WERI-Rb-1 (cell line): Measurements from ENCODE around the gene KNSTRN.
A peak's percentile ranks its signal among the peaks of the same experiment; 100 is the strongest.

Experiments used
- DNase-seq: peaks from one replicate; pipeline ENCODE4 v3.0.0-alpha.2; 2020
- H3K27ac ChIP-seq: fragments of 250-450 bp; sonication (Bioruptor Pico); 2 replicates; pipeline ENCODE4 v1.5.1; 2020; ENCODE audit warnings: mild to moderate bottlenecking, moderate library complexity
- H3K27me3 ChIP-seq: fragments of 250-450 bp; sonication (Bioruptor Pico); 2 replicates; pipeline ENCODE4 v1.5.1; 2021; ENCODE audit warnings: mild to moderate bottlenecking, low read depth, moderate library complexity; ENCODE audit not compliant: insufficient read depth, severe bottlenecking
- H3K36me3 ChIP-seq: fragments of 250-450 bp; sonication (Bioruptor Pico); 2 replicates; pipeline ENCODE4 v1.5.1; 2020; ENCODE audit warnings: mild to moderate bottlenecking, moderate library complexity
- H3K4me3 ChIP-seq: 2 replicates; pipeline ENCODE4 v1.5.1; 2011; ENCODE audit warnings: low read depth, mild to moderate bottlenecking, control low read depth, low read length
- H3K9me3 ChIP-seq: fragments of 250-450 bp; sonication (Bioruptor Pico); 2 replicates; pipeline ENCODE4 v1.5.1; 2021; ENCODE audit warnings: mild to moderate bottlenecking, moderate library complexity; ENCODE audit not compliant: severe bottlenecking
- TF ChIP-seq, protein P1 (sequence below): IDR thresholded peaks from 2 replicates; pipeline ENCODE4 v1.5.1; 2011; ENCODE audit warnings: low read depth, mild to moderate bottlenecking, control low read depth, inconsistent platforms, low read length

Gene KNSTRN

GRCh38 chr15:40437752-40438687 is 55.5 kb downstream of the KNSTRN start:
- DNase-seq = no peak
- no peaks in the 10 kb centered on the region for H3K27me3 ChIP-seq

GRCh38 chr15:40438712-40439111 is 56.2 kb downstream of the KNSTRN start:
- TF ChIP-seq, protein P1, sequence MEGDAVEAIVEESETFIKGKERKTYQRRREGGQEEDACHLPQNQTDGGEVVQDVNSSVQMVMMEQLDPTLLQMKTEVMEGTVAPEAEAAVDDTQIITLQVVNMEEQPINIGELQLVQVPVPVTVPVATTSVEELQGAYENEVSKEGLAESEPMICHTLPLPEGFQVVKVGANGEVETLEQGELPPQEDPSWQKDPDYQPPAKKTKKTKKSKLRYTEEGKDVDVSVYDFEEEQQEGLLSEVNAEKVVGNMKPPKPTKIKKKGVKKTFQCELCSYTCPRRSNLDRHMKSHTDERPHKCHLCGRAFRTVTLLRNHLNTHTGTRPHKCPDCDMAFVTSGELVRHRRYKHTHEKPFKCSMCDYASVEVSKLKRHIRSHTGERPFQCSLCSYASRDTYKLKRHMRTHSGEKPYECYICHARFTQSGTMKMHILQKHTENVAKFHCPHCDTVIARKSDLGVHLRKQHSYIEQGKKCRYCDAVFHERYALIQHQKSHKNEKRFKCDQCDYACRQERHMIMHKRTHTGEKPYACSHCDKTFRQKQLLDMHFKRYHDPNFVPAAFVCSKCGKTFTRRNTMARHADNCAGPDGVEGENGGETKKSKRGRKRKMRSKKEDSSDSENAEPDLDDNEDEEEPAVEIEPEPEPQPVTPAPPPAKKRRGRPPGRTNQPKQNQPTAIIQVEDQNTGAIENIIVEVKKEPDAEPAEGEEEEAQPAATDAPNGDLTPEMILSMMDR = no peak
- Histone ChIP-seq H3K27ac (no peak overlapping the region), H3K27me3 (no peaks in the 10 kb centered on the region), H3K4me3 (no peak overlapping the region), H3K9me3 (no peaks in the 10 kb centered on the region), H3K36me3 (peaks cover 4% of the 10 kb centered on the region; the same call in 1 of the 2 replicates)
- no peak for DNase-seq

More at GRCh38 chr15:40437752-40438687, 55.5 kb downstream of the KNSTRN start:
- H3K27ac ChIP-seq = no peak overlapping the region
- H3K4me3 ChIP-seq = no peak overlapping the region
- peaks cover 3% of the 10 kb centered on the region; the same call in 1 of the 2 replicates for H3K36me3 ChIP-seq
- no peaks in the 10 kb centered on the region for H3K9me3 ChIP-seq
- TF ChIP-seq, protein P1 = no peak

GRCh38 chr15:40439461-40439959 is 57.0 kb downstream of the KNSTRN start:
- Histone ChIP-seq H3K36me3 (peaks cover 4% of the 10 kb centered on the region), H3K9me3 (no peaks in the 10 kb centered on the region), H3K27ac (no peak overlapping the region), H3K4me3 (peak overlapping the region; percentile 79), H3K27me3 (no peaks in the 10 kb centered on the region)
- peak; percentile 25 for DNase-seq
- TF ChIP-seq, protein P1 = no peak

DNA sequence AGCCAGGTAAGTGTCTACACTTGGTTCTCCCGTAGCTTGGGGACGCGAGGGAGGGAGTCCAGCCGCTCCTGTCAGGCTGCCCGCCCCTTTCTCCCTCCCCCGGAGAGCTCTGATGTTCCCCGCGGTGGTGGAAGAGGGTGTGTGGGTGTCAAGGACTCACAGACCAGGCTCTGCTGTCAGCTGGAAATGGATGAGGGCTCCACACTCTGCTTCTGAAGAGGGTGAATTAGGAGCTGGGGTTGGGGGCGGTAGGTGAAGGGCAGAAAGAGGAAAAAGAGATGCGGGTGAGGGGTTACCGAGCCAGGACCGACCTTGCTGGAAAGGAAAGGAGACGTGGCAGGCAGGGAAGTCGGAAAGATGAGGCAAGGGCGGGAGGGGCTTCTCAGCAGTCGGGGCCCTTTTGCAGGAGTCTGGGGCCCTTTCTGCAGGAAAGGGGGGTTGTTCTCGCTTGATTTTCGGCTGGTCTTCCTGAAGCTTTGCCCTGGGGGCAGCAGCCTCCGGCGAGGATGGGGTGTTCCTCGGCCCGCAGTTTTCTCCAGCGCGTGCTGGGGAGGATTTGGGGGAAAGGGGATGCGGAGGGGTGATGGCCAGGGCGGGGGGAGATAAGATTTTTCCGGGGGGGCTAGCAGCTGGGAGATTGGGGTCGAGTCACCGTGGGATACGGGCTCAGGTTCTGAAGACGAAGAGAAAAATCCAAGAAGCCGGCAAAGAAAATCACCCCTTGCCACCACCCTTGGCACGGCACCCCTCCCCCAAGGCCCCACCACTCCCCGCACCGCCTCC is 57.6 kb downstream of the KNSTRN start:
- H3K27me3 ChIP-seq = no peaks in the 10 kb centered on the region
- H3K4me3 ChIP-seq = peak overlapping the region; percentile 79
- peak overlapping the region; percentile 46 for H3K27ac ChIP-seq
- TF ChIP-seq, protein P1 = no peak
- DNase-seq = peak; percentile 50
- peaks cover 4% of the 10 kb centered on the region for H3K36me3 ChIP-seq
- no peaks in the 10 kb centered on the region for H3K9me3 ChIP-seq

GRCh38 chr15:40440743-40441564 is 58.4 kb downstream of the KNSTRN start, which contains the start of gene BAHD1:
Gene BAHD1 (plus strand): TSS chr15:40440953. CDS start chr15:40458465, 17,512 bp downstream.
- peak within 1 kb of the TSS; percentile 88 for H3K27ac ChIP-seq
- no peaks in the 10 kb centered on the region for H3K9me3 ChIP-seq
- peak within 1 kb of the TSS; percentile 79 for H3K4me3 ChIP-seq
- DNase-seq = peak; percentile 99
- TF ChIP-seq, protein P1 = no peak
- H3K27me3 ChIP-seq = no peaks in the 10 kb centered on the region
- peaks cover 4% of the 10 kb centered on the region for H3K36me3 ChIP-seq
